Measurements from ENCODE around the gene CDC7.

The CDC7 gene

GRCh38 chr1:91527266-91527765 lies 26.7 kb downstream of the CDC7 start:
- H3K9me3 Mint-ChIP-seq (ENCODE audit: low read depth): no peaks in the 10 kb centered on the region
- H3K27me3 Mint-ChIP-seq: no peaks in the 10 kb centered on the region
- H3K4me1 Mint-ChIP-seq (ENCODE audit: low read depth): peaks cover 21% of the 10 kb centered on the region
- H3K27ac Mint-ChIP-seq: no peak overlapping the region
- peaks cover 9% of the 10 kb centered on the region for H3K36me3 Mint-ChIP-seq
- H3K4me3 Mint-ChIP-seq: no peak overlapping the region

GRCh38 chr1:91527781-91528180 lies 27.1 kb downstream of the CDC7 start:
- Mint-ChIP-seq H3K4me3 (no peak overlapping the region), H3K9me3 (ENCODE audit: low read depth) (no peaks in the 10 kb centered on the region), H3K4me1 (ENCODE audit: low read depth) (peaks cover 19% of the 10 kb centered on the region), H3K27ac (no peak overlapping the region), H3K27me3 (no peaks in the 10 kb centered on the region), H3K36me3 (peaks cover 9% of the 10 kb centered on the region)

GRCh38 chr1:91529856-91530255 lies 29.2 kb downstream of the CDC7 start:
- H3K9me3 Mint-ChIP-seq (ENCODE audit: low read depth): no peaks in the 10 kb centered on the region
- H3K27ac Mint-ChIP-seq: no peak overlapping the region
- H3K4me1 Mint-ChIP-seq (ENCODE audit: low read depth): peaks cover 7% of the 10 kb centered on the region
- peaks cover 4% of the 10 kb centered on the region for H3K36me3 Mint-ChIP-seq
- no peak overlapping the region for H3K4me3 Mint-ChIP-seq
- H3K27me3 Mint-ChIP-seq: no peaks in the 10 kb centered on the region

GRCh38 chr1:91533361-91534024 lies 32.8 kb downstream of the CDC7 start:
- Mint-ChIP-seq H3K9me3 (ENCODE audit: low read depth) (no peaks in the 10 kb centered on the region), H3K36me3 (no peaks in the 10 kb centered on the region), H3K27ac (no peak overlapping the region), H3K4me1 (ENCODE audit: low read depth) (peaks cover 9% of the 10 kb centered on the region), H3K4me3 (no peak overlapping the region), H3K27me3 (no peaks in the 10 kb centered on the region)

GRCh38 chr1:91535441-91535840 lies 34.8 kb downstream of the CDC7 start:
- no peaks in the 10 kb centered on the region for H3K27me3 Mint-ChIP-seq
- peaks cover 6% of the 10 kb centered on the region for H3K4me1 Mint-ChIP-seq (ENCODE audit: low read depth)
- no peak overlapping the region for H3K27ac Mint-ChIP-seq
- no peak overlapping the region for H3K4me3 Mint-ChIP-seq
- H3K9me3 Mint-ChIP-seq (ENCODE audit: low read depth): no peaks in the 10 kb centered on the region
- H3K36me3 Mint-ChIP-seq: no peaks in the 10 kb centered on the region

- no peak overlapping the region for H3K27ac Mint-ChIP-seq
- H3K36me3 Mint-ChIP-seq: no peaks in the 10 kb centered on the region
- H3K27me3 Mint-ChIP-seq: no peaks in the 10 kb centered on the region
- H3K9me3 Mint-ChIP-seq (ENCODE audit: low read depth): no peaks in the 10 kb centered on the region
- H3K4me1 Mint-ChIP-seq (ENCODE audit: low read depth): peaks cover 18% of the 10 kb centered on the region
- no peak overlapping the region for H3K4me3 Mint-ChIP-seq
Measured at GRCh38 chr1:91537281-91537986, 36.8 kb downstream of the CDC7 start.

GRCh38 chr1:91537987-91538304 lies 37.3 kb downstream of the CDC7 start:
- Mint-ChIP-seq H3K4me1 (ENCODE audit: low read depth) (peaks cover 18% of the 10 kb centered on the region), H3K9me3 (ENCODE audit: low read depth) (no peaks in the 10 kb centered on the region)

GRCh38 chr1:91540910-91541309 lies 40.3 kb downstream of the CDC7 start:
- Mint-ChIP-seq H3K9me3 (ENCODE audit: low read depth) (no peaks in the 10 kb centered on the region), H3K4me3 (no peak overlapping the region), H3K4me1 (ENCODE audit: low read depth) (peaks cover 18% of the 10 kb centered on the region), H3K27ac (no peak overlapping the region), H3K36me3 (no peaks in the 10 kb centered on the region), H3K27me3 (no peaks in the 10 kb centered on the region)

More at GRCh38 chr1:91537987-91538304, 37.3 kb downstream of the CDC7 start:
- no peak overlapping the region for H3K27ac Mint-ChIP-seq
- H3K36me3 Mint-ChIP-seq: no peaks in the 10 kb centered on the region
- no peaks in the 10 kb centered on the region for H3K27me3 Mint-ChIP-seq
- H3K4me3 Mint-ChIP-seq: no peak overlapping the region

GRCh38 chr1:91541918-91542533 lies 41.4 kb downstream of the CDC7 start:
- Mint-ChIP-seq H3K4me3 (no peak overlapping the region), H3K27ac (no peak overlapping the region), H3K9me3 (ENCODE audit: low read depth) (no peaks in the 10 kb centered on the region), H3K36me3 (no peaks in the 10 kb centered on the region), H3K27me3 (no peaks in the 10 kb centered on the region), H3K4me1 (ENCODE audit: low read depth) (peaks cover 18% of the 10 kb centered on the region)

- Mint-ChIP-seq H3K4me1 (ENCODE audit: low read depth) (peaks cover 43% of the 10 kb centered on the region), H3K9me3 (ENCODE audit: low read depth) (no peaks in the 10 kb centered on the region), H3K27ac (no peak overlapping the region), H3K36me3 (no peaks in the 10 kb centered on the region), H3K27me3 (no peaks in the 10 kb centered on the region), H3K4me3 (no peak overlapping the region)
Measured at GRCh38 chr1:91545506-91546300, 45.1 kb downstream of the CDC7 start.

GRCh38 chr1:91546301-91546581 lies 45.6 kb downstream of the CDC7 start:
- H3K4me1 Mint-ChIP-seq (ENCODE audit: low read depth): peaks cover 43% of the 10 kb centered on the region
- no peaks in the 10 kb centered on the region for H3K36me3 Mint-ChIP-seq
- no peaks in the 10 kb centered on the region for H3K27me3 Mint-ChIP-seq
- no peak overlapping the region for H3K27ac Mint-ChIP-seq
- H3K9me3 Mint-ChIP-seq (ENCODE audit: low read depth): no peaks in the 10 kb centered on the region
- no peak overlapping the region for H3K4me3 Mint-ChIP-seq

GRCh38 chr1:91546876-91547275 lies 46.2 kb downstream of the CDC7 start:
- no peaks in the 10 kb centered on the region for H3K36me3 Mint-ChIP-seq
- H3K27me3 Mint-ChIP-seq: no peaks in the 10 kb centered on the region
- no peak overlapping the region for H3K4me3 Mint-ChIP-seq
- no peaks in the 10 kb centered on the region for H3K9me3 Mint-ChIP-seq (ENCODE audit: low read depth)
- peaks cover 46% of the 10 kb centered on the region for H3K4me1 Mint-ChIP-seq (ENCODE audit: low read depth)
- no peak overlapping the region for H3K27ac Mint-ChIP-seq

- H3K27ac Mint-ChIP-seq: peak overlapping the region; percentile 62
- H3K9me3 Mint-ChIP-seq (ENCODE audit: low read depth): no peaks in the 10 kb centered on the region
- H3K4me1 Mint-ChIP-seq (ENCODE audit: low read depth): peaks cover 54% of the 10 kb centered on the region
- H3K4me3 Mint-ChIP-seq: peak overlapping the region; percentile 30
- H3K36me3 Mint-ChIP-seq: no peaks in the 10 kb centered on the region
- H3K27me3 Mint-ChIP-seq: no peaks in the 10 kb centered on the region
Measured at GRCh38 chr1:91548376-91549040, 47.9 kb downstream of the CDC7 start.

- Mint-ChIP-seq H3K9me3 (ENCODE audit: low read depth) (no peaks in the 10 kb centered on the region), H3K27me3 (no peaks in the 10 kb centered on the region), H3K27ac (peak overlapping the region; percentile 62), H3K36me3 (no peaks in the 10 kb centered on the region), H3K4me1 (ENCODE audit: low read depth) (peaks cover 60% of the 10 kb centered on the region), H3K4me3 (peak overlapping the region; percentile 12)
Measured at GRCh38 chr1:91549041-91549735, 48.5 kb downstream of the CDC7 start.

All from activated naive CD8-positive, alpha-beta T cell (primary cell).